ENCODE data around the gene DAB1. TPM values are rescaled to one million over a fixed set of nuclear protein-coding genes. Genes with fewer than 3 reads are reported as not detected.
"Not testable (repeated sequence)": the region's sequence is repeated elsewhere in the genome, so short reads cannot be mapped to it uniquely, and the experiment has no call there.

Gene DAB1
- total RNA-seq, 1 donor from 2014 or later = not detected

GRCh38 chr1:57222801-57223200 is 201.1 kb downstream of the DAB1 start:
- Mint-ChIP-seq H3K27me3 (ENCODE audit: low read depth) (peaks cover 2% of the 10 kb centered on the region), H3K4me1 (ENCODE audit: low read depth) (no peaks in the 10 kb centered on the region), H3K27ac (ENCODE audit: unreplicated experiment) (no peak overlapping the region), H3K36me3 (ENCODE audit: low read depth) (no peaks in the 10 kb centered on the region), H3K9me3 (ENCODE audit: low read depth) (peaks cover 3% of the 10 kb centered on the region), H3K4me3 (ENCODE audit: unreplicated experiment) (no peak overlapping the region)
- no peak for DNase-seq (ENCODE audit: low spot score)
- TF ChIP-seq CTCF (IDR thresholded peaks at IDR 0.05) = no peak

- TF ChIP-seq CTCF (IDR thresholded peaks at IDR 0.05) = no peak
- no peak for DNase-seq (ENCODE audit: low spot score)
- H3K4me3 Mint-ChIP-seq (ENCODE audit: unreplicated experiment) = no peak overlapping the region
- H3K36me3 Mint-ChIP-seq (ENCODE audit: low read depth) = no peaks in the 10 kb centered on the region
- H3K9me3 Mint-ChIP-seq (ENCODE audit: low read depth) = peaks cover 3% of the 10 kb centered on the region
- peaks cover 2% of the 10 kb centered on the region for H3K27me3 Mint-ChIP-seq (ENCODE audit: low read depth)
- H3K27ac Mint-ChIP-seq (ENCODE audit: unreplicated experiment) = no peak overlapping the region
- no peaks in the 10 kb centered on the region for H3K4me1 Mint-ChIP-seq (ENCODE audit: low read depth)
These were observed 201.6 kb downstream of the DAB1 start for GRCh38 chr1:57222307-57222706.

- not testable (repeated sequence) for H3K4me3 Mint-ChIP-seq (ENCODE audit: unreplicated experiment); H3K4me1 Mint-ChIP-seq (ENCODE audit: low read depth); H3K27me3 Mint-ChIP-seq (ENCODE audit: low read depth); DNase-seq (ENCODE audit: low spot score); H3K36me3 Mint-ChIP-seq (ENCODE audit: low read depth); H3K27ac Mint-ChIP-seq (ENCODE audit: unreplicated experiment); H3K9me3 Mint-ChIP-seq (ENCODE audit: low read depth)
These were observed 203.0 kb downstream of the DAB1 start for GRCh38 chr1:57220905-57221304.

- DNase-seq (ENCODE audit: low spot score) = no peak
- no peak for TF ChIP-seq CTCF (IDR thresholded peaks at IDR 0.05)
- Mint-ChIP-seq H3K27ac (ENCODE audit: unreplicated experiment) (no peak overlapping the region), H3K4me1 (ENCODE audit: low read depth) (peaks cover 10% of the 10 kb centered on the region), H3K27me3 (ENCODE audit: low read depth) (no peaks in the 10 kb centered on the region), H3K4me3 (ENCODE audit: unreplicated experiment) (no peak overlapping the region), H3K9me3 (ENCODE audit: low read depth) (no peaks in the 10 kb centered on the region), H3K36me3 (ENCODE audit: low read depth) (no peaks in the 10 kb centered on the region)
These were observed 205.3 kb downstream of the DAB1 start for GRCh38 chr1:57218487-57219079.

- H3K27me3 Mint-ChIP-seq (ENCODE audit: low read depth) = no peaks in the 10 kb centered on the region
- H3K9me3 Mint-ChIP-seq (ENCODE audit: low read depth) = no peaks in the 10 kb centered on the region
- no peaks in the 10 kb centered on the region for H3K36me3 Mint-ChIP-seq (ENCODE audit: low read depth)
- TF ChIP-seq CTCF (IDR thresholded peaks at IDR 0.05) = no peak
- DNase-seq (ENCODE audit: low spot score) = no peak
- no peak overlapping the region for H3K4me3 Mint-ChIP-seq (ENCODE audit: unreplicated experiment)
- no peak overlapping the region for H3K27ac Mint-ChIP-seq (ENCODE audit: unreplicated experiment)
- H3K4me1 Mint-ChIP-seq (ENCODE audit: low read depth) = peaks cover 10% of the 10 kb centered on the region
These were observed 206.0 kb downstream of the DAB1 start for GRCh38 chr1:57217905-57218304.

- DNase-seq (ENCODE audit: low spot score) = no peak
- Mint-ChIP-seq H3K27ac (ENCODE audit: unreplicated experiment) (peak overlapping the region; percentile 34), H3K4me3 (ENCODE audit: unreplicated experiment) (no peak overlapping the region), H3K9me3 (ENCODE audit: low read depth) (no peaks in the 10 kb centered on the region), H3K4me1 (ENCODE audit: low read depth) (peaks cover 10% of the 10 kb centered on the region), H3K27me3 (ENCODE audit: low read depth) (no peaks in the 10 kb centered on the region), H3K36me3 (ENCODE audit: low read depth) (no peaks in the 10 kb centered on the region)
- no peak for TF ChIP-seq CTCF (IDR thresholded peaks at IDR 0.05)
These were observed 208.8 kb downstream of the DAB1 start for GRCh38 chr1:57214951-57215575.
